Measurements from ENCODE around the gene MRPL49.
"Not testable (repeated sequence)": the region's sequence is repeated elsewhere in the genome, so short reads cannot be mapped to it uniquely, and the experiment has no call there.

MRPL49 gene

GRCh38 chr11:65132988-65133700, 11.0 kb downstream of the MRPL49 start:
- no peak for DNase-seq (ENCODE audit: low spot score)

- DNase-seq (ENCODE audit: low spot score): no peak
These were observed 11.6 kb downstream of the MRPL49 start for GRCh38 chr11:65133724-65134123.

- DNase-seq (ENCODE audit: low spot score): peak; percentile 89
These were observed 12.3 kb downstream of the MRPL49 start, which contains the start of gene SYVN1 for GRCh38 chr11:65134240-65134951. SYVN1 (minus strand) TSS chr11:65134519; CDS start chr11:65133601, 918 bp downstream.

- DNase-seq (ENCODE audit: low spot score): peak; percentile 99
These were observed 13.0 kb downstream of the MRPL49 start for GRCh38 chr11:65134952-65135632.

GRCh38 chr11:65135633-65136145, 13.6 kb downstream of the MRPL49 start:
- DNase-seq (ENCODE audit: low spot score): peak; percentile 48

- no peak for DNase-seq (ENCODE audit: low spot score)
These were observed 14.5 kb downstream of the MRPL49 start for GRCh38 chr11:65136515-65137096.

GRCh38 chr11:65141896-65142494, 19.9 kb downstream of the MRPL49 start:
- no peak for DNase-seq (ENCODE audit: low spot score)

GRCh38 chr11:65147352-65148075, 25.4 kb downstream of the MRPL49 start:
- no peak for DNase-seq (ENCODE audit: low spot score)

- no peak for DNase-seq (ENCODE audit: low spot score)
These were observed 26.5 kb downstream of the MRPL49 start for GRCh38 chr11:65148657-65149056.

- DNase-seq (ENCODE audit: low spot score): not testable (repeated sequence)
These were observed 28.0 kb downstream of the MRPL49 start for GRCh38 chr11:65150131-65150508.

- DNase-seq (ENCODE audit: low spot score): peak; percentile 22
These were observed 28.6 kb downstream of the MRPL49 start for GRCh38 chr11:65150509-65151299.

GRCh38 chr11:65151331-65151899, 29.3 kb downstream of the MRPL49 start:
- no peak for DNase-seq (ENCODE audit: low spot score)

GRCh38 chr11:65152122-65152521, 30.0 kb downstream of the MRPL49 start:
- DNase-seq (ENCODE audit: low spot score): no peak

- no peak for DNase-seq (ENCODE audit: low spot score)
These were observed 34.1 kb downstream of the MRPL49 start for GRCh38 chr11:65156256-65156655.

GRCh38 chr11:65156926-65157325, 34.8 kb downstream of the MRPL49 start:
- DNase-seq (ENCODE audit: low spot score): no peak

GRCh38 chr11:65157336-65157735, 35.2 kb downstream of the MRPL49 start:
- DNase-seq (ENCODE audit: low spot score): no peak

GRCh38 chr11:65159012-65159411, 36.9 kb downstream of the MRPL49 start:
- DNase-seq (ENCODE audit: low spot score): no peak

- DNase-seq (ENCODE audit: low spot score): no peak
These were observed 38.5 kb downstream of the MRPL49 start for GRCh38 chr11:65160643-65161042.

GRCh38 chr11:65163684-65164083, 41.6 kb downstream of the MRPL49 start:
- no peak for DNase-seq (ENCODE audit: low spot score)
